ENCODE measurements around the gene PTGIS. TPM values are rescaled to one million over a fixed set of nuclear protein-coding genes. Genes with fewer than 3 reads are reported as not detected.
A peak's percentile ranks its signal among the peaks of the same experiment; 100 is the strongest.

Gene PTGIS
- total RNA-seq, 1 donor from 2014 or later: 12.2 TPM

GRCh38 chr20:49483018-49483695, 84.8 kb downstream of the PTGIS start:
- no peak for TF ChIP-seq CTCF (IDR thresholded peaks at IDR 0.05; ENCODE audit: unreplicated experiment)
- Mint-ChIP-seq H3K4me3 (ENCODE audit: unreplicated experiment) (no peak overlapping the region), H3K9me3 (ENCODE audit: unreplicated experiment) (no peaks in the 10 kb centered on the region), H3K4me1 (ENCODE audit: unreplicated experiment) (peaks cover 7% of the 10 kb centered on the region), H3K36me3 (ENCODE audit: low read depth, unreplicated experiment) (no peaks in the 10 kb centered on the region), H3K27ac (ENCODE audit: unreplicated experiment) (no peak overlapping the region), H3K27me3 (ENCODE audit: unreplicated experiment) (peaks cover 12% of the 10 kb centered on the region)
- DNase-seq (ENCODE audit: low spot score): no peak

GRCh38 chr20:49482621-49483017, 85.3 kb downstream of the PTGIS start, which contains the start of gene KCNB1:
KCNB1 (minus strand) TSS chr20:49482668; CDS start chr20:49482480, 188 bp downstream.
- Mint-ChIP-seq H3K27ac (ENCODE audit: unreplicated experiment) (no peak within 1 kb of the TSS), H3K36me3 (ENCODE audit: low read depth, unreplicated experiment) (no peaks in the 10 kb centered on the region), H3K9me3 (ENCODE audit: unreplicated experiment) (no peaks in the 10 kb centered on the region), H3K4me1 (ENCODE audit: unreplicated experiment) (peaks cover 7% of the 10 kb centered on the region), H3K27me3 (ENCODE audit: unreplicated experiment) (peaks cover 12% of the 10 kb centered on the region), H3K4me3 (ENCODE audit: unreplicated experiment) (no peak within 1 kb of the TSS)
- no peak for TF ChIP-seq CTCF (IDR thresholded peaks at IDR 0.05; ENCODE audit: unreplicated experiment)
- peak; percentile 75 for DNase-seq (ENCODE audit: low spot score)

GRCh38 chr20:49482173-49482572, 85.8 kb downstream of the PTGIS start:
- DNase-seq (ENCODE audit: low spot score): no peak
- no peaks in the 10 kb centered on the region for H3K9me3 Mint-ChIP-seq (ENCODE audit: unreplicated experiment)
- H3K27ac Mint-ChIP-seq (ENCODE audit: unreplicated experiment): no peak overlapping the region
- no peaks in the 10 kb centered on the region for H3K36me3 Mint-ChIP-seq (ENCODE audit: low read depth, unreplicated experiment)
- H3K4me1 Mint-ChIP-seq (ENCODE audit: unreplicated experiment): peaks cover 7% of the 10 kb centered on the region
- no peak overlapping the region for H3K4me3 Mint-ChIP-seq (ENCODE audit: unreplicated experiment)
- H3K27me3 Mint-ChIP-seq (ENCODE audit: unreplicated experiment): peaks cover 9% of the 10 kb centered on the region
- no peak for TF ChIP-seq CTCF (IDR thresholded peaks at IDR 0.05; ENCODE audit: unreplicated experiment)

GRCh38 chr20:49481116-49481515, 86.8 kb downstream of the PTGIS start:
- Mint-ChIP-seq H3K9me3 (ENCODE audit: unreplicated experiment) (no peaks in the 10 kb centered on the region), H3K27ac (ENCODE audit: unreplicated experiment) (no peak overlapping the region), H3K27me3 (ENCODE audit: unreplicated experiment) (peaks cover 9% of the 10 kb centered on the region), H3K4me1 (ENCODE audit: unreplicated experiment) (peaks cover 7% of the 10 kb centered on the region), H3K4me3 (ENCODE audit: unreplicated experiment) (peak overlapping the region; percentile 12), H3K36me3 (ENCODE audit: low read depth, unreplicated experiment) (no peaks in the 10 kb centered on the region)
- TF ChIP-seq CTCF (IDR thresholded peaks at IDR 0.05; ENCODE audit: unreplicated experiment): no peak
- no peak for DNase-seq (ENCODE audit: low spot score)

- peaks cover 7% of the 10 kb centered on the region for H3K4me1 Mint-ChIP-seq (ENCODE audit: unreplicated experiment)
- H3K27ac Mint-ChIP-seq (ENCODE audit: unreplicated experiment): no peak overlapping the region
- H3K4me3 Mint-ChIP-seq (ENCODE audit: unreplicated experiment): no peak overlapping the region
- TF ChIP-seq CTCF (IDR thresholded peaks at IDR 0.05; ENCODE audit: unreplicated experiment): no peak
- H3K9me3 Mint-ChIP-seq (ENCODE audit: unreplicated experiment): no peaks in the 10 kb centered on the region
- no peaks in the 10 kb centered on the region for H3K36me3 Mint-ChIP-seq (ENCODE audit: low read depth, unreplicated experiment)
- peaks cover 9% of the 10 kb centered on the region for H3K27me3 Mint-ChIP-seq (ENCODE audit: unreplicated experiment)
- DNase-seq (ENCODE audit: low spot score): no peak
These were observed 87.7 kb downstream of the PTGIS start for GRCh38 chr20:49480236-49480635.
